GM18498 (cell line): ENCODE results near the gene STARD10.

Experiments used
- ATAC-seq: cut with Tn5 transposase; IDR thresholded peaks from one replicate; pipeline ENCODE4 v1.9.1; 2021; ENCODE audit warnings: mild to moderate bottlenecking, moderate library complexity; ENCODE audit not compliant: unreplicated experiment

Gene STARD10

DNA sequence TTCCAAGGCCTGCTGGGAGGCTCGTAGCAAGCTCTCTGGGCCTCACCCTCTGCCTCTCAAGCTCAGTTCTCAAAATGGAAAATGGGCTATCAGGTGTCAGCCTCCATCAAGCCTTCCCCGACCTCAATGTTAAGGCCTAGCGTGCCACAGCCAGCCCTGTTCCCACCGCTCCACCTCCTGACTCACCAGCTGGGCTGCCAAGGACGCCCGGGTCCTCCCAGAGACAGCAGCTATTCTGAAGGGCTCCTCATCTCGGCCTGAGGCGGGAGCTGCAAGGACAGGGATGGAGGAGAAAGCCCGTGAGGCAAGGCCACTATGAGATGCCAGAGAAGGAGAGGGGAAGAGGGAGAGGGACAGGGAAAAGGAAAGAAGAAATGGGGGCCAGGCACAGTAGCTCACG is 61.5 kb downstream of the STARD10 start:
- no peak for ATAC-seq

- ATAC-seq = no peak
Observed at GRCh38 chr11:72730737-72731136, 63.1 kb downstream of the STARD10 start.

GRCh38 chr11:72730243-72730642 is 63.6 kb downstream of the STARD10 start:
- no peak for ATAC-seq

- ATAC-seq = no peak
Observed at GRCh38 chr11:72727521-72727920, 66.3 kb downstream of the STARD10 start.

DNA sequence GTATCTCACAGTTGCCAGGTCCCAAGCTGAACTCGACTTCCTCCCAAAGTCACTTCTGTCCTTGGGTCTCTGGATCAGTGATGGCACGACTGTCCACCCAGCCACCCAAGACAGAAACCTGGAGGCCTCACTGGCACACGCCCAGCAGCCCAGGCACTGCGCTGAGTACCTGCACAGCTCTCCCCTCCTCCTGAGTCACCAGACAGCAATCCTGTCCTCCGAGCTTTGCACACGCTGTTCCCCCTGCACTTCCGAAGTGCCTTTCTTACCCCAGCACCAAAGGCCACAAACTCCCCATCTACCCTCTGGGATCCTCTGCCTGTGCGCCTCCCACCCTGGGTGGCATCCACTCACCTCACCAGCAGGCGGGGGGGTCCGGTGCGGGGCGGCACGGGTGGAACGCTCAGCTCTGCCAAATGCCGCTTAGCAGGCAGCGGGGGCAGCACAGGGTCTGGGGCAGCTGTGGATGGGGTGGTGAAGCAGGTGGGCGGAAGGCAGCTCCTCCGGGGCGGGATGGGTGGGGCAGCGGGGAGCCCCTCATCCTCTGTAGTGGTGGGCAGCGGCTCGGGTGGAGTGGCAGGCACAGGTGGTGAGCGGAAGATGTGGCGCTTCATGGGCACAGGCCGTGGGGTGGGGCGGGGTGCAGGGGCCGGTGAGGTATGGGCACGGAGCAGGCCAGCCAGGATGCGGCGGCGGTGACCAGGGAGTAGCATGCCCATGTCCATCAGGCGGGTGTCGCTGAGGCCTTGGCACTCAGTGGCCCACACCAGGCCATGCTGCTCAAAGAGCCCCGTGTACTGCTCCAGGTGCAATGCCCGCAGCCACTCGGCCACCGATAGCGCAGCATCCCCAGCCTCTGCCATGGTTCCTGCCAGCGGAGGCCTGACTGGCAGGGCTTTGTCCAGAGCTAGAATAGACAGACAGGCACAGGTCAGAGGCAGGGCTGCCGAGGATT is 67.3 kb downstream of the STARD10 start:
- no peak for ATAC-seq

DNA sequence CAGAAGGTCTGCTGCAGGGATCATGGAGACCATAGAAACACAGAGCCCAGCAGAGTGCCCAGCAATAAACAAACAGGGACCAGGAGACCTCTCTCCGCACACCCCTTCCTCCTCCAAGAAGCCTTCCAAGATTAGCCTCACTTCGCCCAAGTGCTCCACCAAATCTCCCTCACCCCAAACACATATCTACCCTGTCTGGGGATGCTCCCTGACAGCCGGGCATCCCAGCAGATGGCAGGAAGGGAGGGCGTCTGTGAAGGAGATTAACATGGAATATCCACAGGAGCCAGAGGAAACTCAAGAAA is 68.2 kb downstream of the STARD10 start:
- no peak for ATAC-seq

DNA sequence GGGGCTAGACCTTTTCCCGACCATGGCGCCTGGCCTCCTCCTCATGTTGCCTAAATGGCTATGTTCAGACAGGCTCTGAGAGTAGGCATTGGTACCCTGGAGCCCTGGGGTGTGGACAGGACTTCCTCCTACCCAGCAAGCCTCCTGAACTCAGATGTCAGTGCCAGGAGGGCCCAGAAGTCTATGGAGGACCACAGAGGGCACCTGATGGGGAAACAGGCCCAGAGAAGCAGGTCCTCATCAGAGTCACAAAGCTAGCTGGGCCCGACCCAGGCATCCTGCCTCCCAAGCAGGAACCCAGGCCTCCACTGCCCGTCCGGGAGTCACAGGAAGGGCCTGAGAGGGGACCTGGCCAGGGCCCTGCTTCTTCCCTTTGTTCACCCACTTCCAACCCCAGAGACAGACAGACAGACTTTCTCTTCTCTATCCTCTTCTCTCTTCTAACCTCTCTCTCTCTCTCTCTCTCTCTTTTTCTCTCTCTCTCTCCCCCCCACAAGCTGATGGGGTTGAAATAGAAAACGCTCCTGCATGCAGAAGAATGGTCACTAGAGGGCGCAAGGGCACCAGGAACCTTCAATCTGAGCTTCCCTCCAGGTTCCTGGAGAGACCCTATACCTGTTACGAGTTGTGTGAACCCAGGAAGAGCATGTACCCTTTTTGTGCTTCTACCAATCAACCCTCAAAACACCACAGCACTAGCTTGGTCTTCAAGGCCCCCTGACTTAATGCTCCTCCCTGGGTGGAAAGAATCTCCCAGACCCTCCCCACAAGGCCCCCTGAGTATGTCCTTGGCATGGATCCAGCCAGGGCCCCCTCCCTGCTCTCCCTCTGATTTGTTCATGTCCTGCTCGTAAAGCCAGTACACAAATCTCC is 68.8 kb downstream of the STARD10 start:
- no peak for ATAC-seq

DNA sequence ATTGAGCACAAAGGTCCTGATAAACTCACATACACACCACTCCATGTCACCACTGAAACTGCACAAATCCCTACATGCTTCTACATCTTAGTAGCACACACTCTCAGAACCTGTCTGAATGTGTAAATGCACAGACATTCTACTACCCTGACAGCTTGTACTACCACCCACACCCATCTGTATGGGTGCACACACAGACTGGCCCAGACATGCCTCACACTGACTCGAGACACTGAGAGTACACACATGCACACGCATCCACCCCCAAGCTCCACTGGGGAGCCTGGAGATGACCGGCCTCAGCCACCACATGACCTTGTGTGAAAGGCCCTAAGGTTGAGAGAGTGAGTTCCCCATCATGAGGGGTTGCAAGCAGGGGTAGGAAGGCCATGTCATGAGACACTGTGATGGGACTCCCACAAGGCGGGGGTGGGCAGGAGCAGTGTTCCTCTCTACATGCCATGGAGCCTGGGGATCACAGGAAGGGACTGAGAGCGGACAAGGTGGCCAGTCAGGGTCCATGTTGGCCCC is 69.8 kb downstream of the STARD10 start:
- ATAC-seq = no peak

DNA sequence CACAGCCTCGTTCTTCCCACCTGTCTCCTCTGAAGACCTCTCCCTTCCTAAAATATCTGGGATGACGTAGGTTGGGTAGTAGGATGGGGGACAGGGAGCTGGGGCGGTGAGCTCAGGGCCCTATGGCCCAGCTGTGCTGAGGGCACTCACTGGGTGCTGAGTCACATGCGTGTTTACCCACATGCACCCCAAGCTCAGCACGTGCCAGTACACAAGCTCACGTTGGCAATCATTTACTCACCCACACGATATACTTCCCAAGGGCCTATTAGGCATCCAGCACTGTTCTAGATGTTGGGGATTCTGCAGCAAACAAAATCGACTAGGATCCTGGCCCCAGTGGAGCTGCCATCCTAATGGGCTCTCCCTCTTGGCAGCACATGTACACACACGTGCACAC is 70.3 kb downstream of the STARD10 start:
- ATAC-seq = no peak

DNA sequence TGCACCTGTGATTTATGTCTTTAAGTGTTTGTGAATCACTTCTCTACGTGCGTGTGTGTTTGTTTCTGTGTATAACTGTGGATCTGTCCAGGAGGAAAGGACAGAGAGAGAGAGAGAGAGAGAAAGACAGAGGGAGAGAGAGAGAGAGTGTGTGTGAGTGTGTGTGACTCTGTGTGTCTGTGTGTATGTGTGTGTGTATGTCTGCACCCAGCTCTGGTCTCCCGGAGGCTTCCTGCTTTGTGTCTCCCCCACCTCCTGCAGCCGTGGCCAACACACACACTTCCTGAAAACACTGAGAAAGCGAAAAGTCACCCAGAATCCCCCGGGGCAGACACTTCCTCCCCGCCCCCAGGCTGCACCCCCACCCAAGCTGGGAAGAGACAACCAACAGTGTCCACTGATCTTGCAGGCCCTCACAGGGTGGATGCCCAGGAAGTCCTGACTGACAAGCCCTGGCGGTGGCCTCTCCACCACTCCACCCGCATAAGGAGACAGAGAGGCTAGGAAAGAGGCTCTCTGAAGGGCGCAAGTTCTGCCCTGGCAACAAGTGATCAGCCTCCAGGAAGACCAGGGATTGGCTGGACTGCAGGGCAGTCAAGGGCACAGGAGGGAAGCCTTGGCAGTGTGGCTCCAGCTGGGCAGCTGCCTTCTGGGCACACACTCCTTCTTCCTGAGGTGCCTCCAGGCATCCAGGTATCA is 71.6 kb downstream of the STARD10 start:
- ATAC-seq = peak; percentile 73

GRCh38 chr11:72721689-72722049 is 72.2 kb downstream of the STARD10 start:
- ATAC-seq = no peak

GRCh38 chr11:72721276-72721675 is 72.6 kb downstream of the STARD10 start:
- no peak for ATAC-seq

- ATAC-seq = no peak
Observed at GRCh38 chr11:72720784-72721183, 73.1 kb downstream of the STARD10 start.

GRCh38 chr11:72720047-72720446 is 73.8 kb downstream of the STARD10 start:
- no peak for ATAC-seq

DNA sequence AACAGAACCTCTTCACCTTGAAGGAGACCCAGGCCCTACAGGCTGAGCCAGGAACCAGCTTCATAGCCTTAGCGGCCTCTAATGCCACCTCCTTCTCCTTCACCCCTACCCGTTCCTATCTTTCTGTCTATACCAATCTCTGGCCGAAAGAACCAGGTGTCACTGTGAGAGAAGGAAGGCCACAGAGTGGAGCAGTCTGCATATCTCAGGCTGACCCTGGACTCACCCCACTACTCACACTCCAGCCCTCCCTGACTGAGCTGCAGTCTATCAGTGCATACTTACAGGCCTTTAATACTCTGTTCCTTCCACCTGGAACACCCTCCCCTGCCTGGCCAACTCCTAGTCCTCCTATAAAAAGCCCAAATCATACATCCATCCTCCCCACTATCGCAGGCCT is 74.3 kb downstream of the STARD10 start:
- no peak for ATAC-seq

- ATAC-seq = no peak
Observed at GRCh38 chr11:72719144-72719543, 74.7 kb downstream of the STARD10 start.

GRCh38 chr11:72718101-72718501 is 75.7 kb downstream of the STARD10 start:
- no peak for ATAC-seq

DNA sequence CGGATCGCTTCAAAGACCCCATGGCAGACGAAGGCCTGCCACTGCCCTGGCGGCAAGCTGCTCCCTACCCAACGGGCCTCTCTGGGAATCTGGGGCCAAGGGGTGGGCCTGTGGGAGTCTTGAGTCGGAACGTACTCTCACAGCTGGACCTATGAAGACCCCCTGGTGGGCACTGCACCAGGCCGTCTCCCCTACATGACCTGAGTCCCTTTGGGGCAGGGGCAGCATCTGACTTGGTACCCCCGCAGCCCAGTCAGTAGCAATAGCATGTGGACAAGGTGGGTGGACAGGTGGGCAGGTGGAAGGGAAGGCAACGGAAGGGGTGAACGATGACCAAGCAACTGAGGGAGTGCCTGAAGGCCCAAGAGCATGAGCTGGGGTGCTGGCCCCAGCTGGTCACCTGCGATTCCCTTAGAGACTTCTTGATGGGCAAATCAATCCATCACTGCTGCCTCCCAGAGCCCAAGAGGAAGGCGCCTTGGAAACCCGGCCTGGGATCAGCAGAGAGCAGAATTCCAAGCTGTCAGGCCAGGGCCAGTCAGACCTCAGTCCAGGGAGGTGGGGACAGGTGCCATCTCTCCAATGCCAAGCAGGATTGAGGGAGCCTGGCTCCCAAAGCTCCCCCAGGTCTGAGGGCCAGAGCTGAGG is 76.9 kb downstream of the STARD10 start:
- ATAC-seq = no peak

GRCh38 chr11:72716290-72716689 is 77.6 kb downstream of the STARD10 start:
- no peak for ATAC-seq

GRCh38 chr11:72712841-72713240 is 81.0 kb downstream of the STARD10 start:
- no peak for ATAC-seq
